Mucosa of rectum (tissue), 2 donors: ENCODE data around the gene HCST.
"Not testable (repeated sequence)": the region's sequence is repeated elsewhere in the genome, so short reads cannot be mapped to it uniquely, and the experiment has no call there.

Experiments used
- H3K27ac ChIP-seq, 2 donors: one replicate each; pipeline ENCODE4 v1.7.0; 2013; ENCODE audit warnings: inconsistent platforms in 2 of 2, low read depth in 2 of 2, low read length in 2 of 2
- H3K27me3 ChIP-seq, 2 donors: one replicate each; pipeline ENCODE4 v1.7.0; 2013; ENCODE audit warnings: low read length in 2 of 2; ENCODE audit not compliant: control insufficient read depth in 2 of 2, insufficient read depth in 2 of 2
- H3K36me3 ChIP-seq, 2 donors: one replicate each; pipeline ENCODE4 v1.7.0; 2013; ENCODE audit warnings: low read length in 2 of 2; ENCODE audit not compliant: control insufficient read depth in 2 of 2, insufficient read depth in 2 of 2
- H3K4me1 ChIP-seq, 2 donors: one replicate each; pipeline ENCODE4 v1.7.0; 2013; ENCODE audit warnings: low read length in 2 of 2, mild to moderate bottlenecking in 1 of 2; ENCODE audit not compliant: control insufficient read depth in 2 of 2, insufficient read depth in 2 of 2
- H3K4me3 ChIP-seq, 2 donors: one replicate each; pipeline ENCODE4 v1.7.0; 2013; ENCODE audit warnings: low read length in 2 of 2
- H3K9ac ChIP-seq, 2 donors: one replicate each; pipeline ENCODE4 v1.7.0; 2013; ENCODE audit warnings: low read length in 2 of 2, low read depth in 1 of 2, mild to moderate bottlenecking in 1 of 2
- H3K9me3 ChIP-seq, 2 donors: one replicate each; pipeline ENCODE4 v1.7.0; 2013; ENCODE audit warnings: low read length in 2 of 2; ENCODE audit not compliant: control insufficient read depth in 2 of 2
- donor health status: healthy.
- donor health status: Normal muscosa, but diverticular disease.

HCST gene

GRCh38 chr19:35890113-35890650 lies 12.1 kb upstream of the HCST start:
- Histone ChIP-seq H3K4me1 (no peaks in the 10 kb centered on the region), H3K4me3 (no peak overlapping the region), H3K36me3 (peaks cover 16 to 45% of the 10 kb centered on the region in 2 donors), H3K27ac (no peak overlapping the region), H3K27me3 (no peaks in the 10 kb centered on the region), H3K9ac (no peak overlapping the region), H3K9me3 (no peaks in the 10 kb centered on the region)

GRCh38 chr19:35891819-35892218 lies 10.5 kb upstream of the HCST start:
- peaks cover 23 to 58% of the 10 kb centered on the region in 2 donors for H3K36me3 ChIP-seq
- not testable (repeated sequence) for H3K27me3 ChIP-seq, H3K27ac ChIP-seq, H3K4me3 ChIP-seq, H3K9ac ChIP-seq, H3K9me3 ChIP-seq, H3K4me1 ChIP-seq

GRCh38 chr19:35894342-35894741 lies 8.0 kb upstream of the HCST start:
- Histone ChIP-seq H3K4me1 (peaks cover 7 to 8% of the 10 kb centered on the region in 2 donors), H3K27ac (no peak overlapping the region), H3K4me3 (no peak overlapping the region), H3K9me3 (no peaks in the 10 kb centered on the region), H3K27me3 (no peaks in the 10 kb centered on the region), H3K9ac (no peak overlapping the region), H3K36me3 (peaks cover 22 to 50% of the 10 kb centered on the region in 2 donors)

DNA sequence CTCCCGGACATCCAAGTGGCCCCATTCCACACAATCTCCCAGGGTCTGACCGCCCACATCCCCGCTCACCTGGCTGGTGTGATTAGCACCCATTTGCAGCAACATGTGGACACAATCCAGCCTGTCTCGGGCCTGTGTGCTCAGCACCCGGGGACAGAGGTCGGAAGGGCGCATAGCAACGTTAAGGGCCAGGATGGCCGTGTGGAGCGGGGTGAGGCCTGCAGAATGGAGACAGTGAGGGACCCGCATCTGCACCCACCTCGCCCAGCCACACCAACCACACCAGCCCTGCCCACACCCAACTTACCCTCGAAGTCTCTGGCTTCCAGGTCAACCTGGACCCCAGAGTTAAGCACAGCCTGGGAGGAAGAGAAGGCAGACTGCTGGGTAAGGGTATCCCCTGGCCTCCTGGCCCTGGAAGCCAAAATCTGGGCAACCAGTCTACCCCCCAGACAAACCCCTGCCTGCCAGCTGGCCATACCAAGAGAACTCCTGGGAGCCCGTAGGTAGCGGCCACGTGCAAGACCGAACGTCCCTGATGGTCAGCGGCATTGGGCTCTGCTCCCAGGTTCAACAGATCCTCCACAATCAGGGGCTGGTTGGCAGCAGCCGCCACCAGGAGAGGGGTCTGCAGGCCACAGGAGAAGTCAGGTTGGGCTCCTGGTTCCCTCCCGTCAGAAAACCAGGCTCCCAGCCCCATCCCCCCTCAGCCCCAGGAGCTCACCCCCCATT lies 6.3 kb upstream of the HCST start:
- Histone ChIP-seq H3K9ac (no peak overlapping the region), H3K4me3 (no peak overlapping the region), H3K4me1 (peaks cover 7 to 8% of the 10 kb centered on the region in 2 donors), H3K36me3 (peaks cover 10 to 33% of the 10 kb centered on the region in 2 donors), H3K27me3 (no peaks in the 10 kb centered on the region), H3K27ac (no peak overlapping the region), H3K9me3 (no peaks in the 10 kb centered on the region)

DNA sequence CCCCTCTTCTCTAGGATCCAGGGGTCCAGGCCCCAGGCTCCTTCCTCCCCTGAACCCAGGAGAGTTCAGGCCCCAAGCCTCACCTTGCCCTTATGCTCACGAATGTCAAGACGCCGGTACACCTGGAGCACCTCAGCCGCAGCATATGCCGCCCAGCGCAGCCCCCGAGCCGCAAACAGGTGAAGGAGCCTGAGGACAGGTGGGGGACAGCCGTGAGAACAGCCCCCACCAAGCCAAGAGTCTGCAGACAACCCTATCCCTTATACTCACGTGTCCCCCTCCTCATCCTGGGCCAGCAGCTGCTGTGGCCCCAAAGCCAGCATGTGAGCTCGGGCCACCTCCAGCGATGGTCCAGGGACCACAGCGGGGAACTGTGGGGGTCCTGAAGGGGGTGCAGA lies 5.7 kb upstream of the HCST start:
- Histone ChIP-seq H3K4me1 (peaks cover 8 to 11% of the 10 kb centered on the region in 2 donors), H3K9ac (no peak overlapping the region), H3K4me3 (no peak overlapping the region), H3K27ac (no peak overlapping the region), H3K9me3 (no peaks in the 10 kb centered on the region), H3K27me3 (no peaks in the 10 kb centered on the region), H3K36me3 (peaks cover 10 to 32% of the 10 kb centered on the region in 2 donors)

DNA sequence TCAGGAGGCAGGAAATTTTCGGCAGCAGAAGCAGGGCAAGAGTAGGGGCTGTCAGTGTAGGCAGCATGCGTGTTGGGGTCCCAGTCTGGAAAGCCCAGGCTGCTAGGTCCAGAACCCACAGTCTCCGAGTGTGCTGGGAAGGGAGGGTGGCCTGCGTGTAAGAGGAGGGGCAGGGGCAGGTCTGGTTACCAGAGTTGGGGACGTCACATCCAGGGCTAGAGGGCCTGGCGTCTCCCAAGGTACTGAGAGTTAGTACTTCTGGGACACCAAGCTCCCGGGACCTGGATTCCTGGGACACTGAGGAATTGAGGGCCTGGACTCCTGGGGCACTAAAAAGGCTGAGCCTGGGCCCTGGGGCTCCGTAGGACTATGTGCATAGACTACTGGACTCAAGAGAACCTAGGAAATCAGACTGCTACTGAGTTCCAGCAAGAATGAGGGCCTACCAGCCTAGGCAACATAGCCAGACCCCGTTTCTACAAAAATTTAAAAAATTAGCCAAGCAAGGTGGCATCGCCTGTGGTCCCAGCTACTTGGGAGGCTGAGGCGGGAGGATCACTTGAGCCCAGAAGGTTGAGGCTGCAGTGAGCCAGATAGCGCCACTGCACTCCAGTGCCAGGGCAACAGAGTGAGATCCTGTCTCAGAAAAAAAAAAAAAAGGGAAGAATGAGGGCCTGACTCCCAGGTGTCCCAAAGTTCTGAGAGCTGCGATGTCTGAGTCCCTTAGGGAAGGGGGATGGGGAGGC lies 4.5 kb upstream of the HCST start:
- peaks cover 8 to 12% of the 10 kb centered on the region in 2 donors for H3K4me1 ChIP-seq
- H3K27ac ChIP-seq = no peak overlapping the region
- peaks cover 10 to 32% of the 10 kb centered on the region in 2 donors for H3K36me3 ChIP-seq
- H3K9me3 ChIP-seq = no peaks in the 10 kb centered on the region
- H3K27me3 ChIP-seq = no peaks in the 10 kb centered on the region
- H3K4me3 ChIP-seq = peak overlapping the region; percentile 75 to 86
- H3K9ac ChIP-seq = peak overlapping the region; percentile 72 to 81

GRCh38 chr19:35898499-35898809 lies 3.9 kb upstream of the HCST start:
- H3K4me3 ChIP-seq = peak overlapping the region; percentile 75 to 86
- peak overlapping the region; percentile 79 to 88 for H3K27ac ChIP-seq
- H3K27me3 ChIP-seq = no peaks in the 10 kb centered on the region
- H3K9me3 ChIP-seq = no peaks in the 10 kb centered on the region
- H3K36me3 ChIP-seq = peaks cover 7 to 28% of the 10 kb centered on the region in 2 donors
- peaks cover 8 to 15% of the 10 kb centered on the region in 2 donors for H3K4me1 ChIP-seq
- H3K9ac ChIP-seq = peak overlapping the region; percentile 72 to 81

- Histone ChIP-seq H3K4me1 (peaks cover 8 to 15% of the 10 kb centered on the region in 2 donors), H3K27me3 (no peaks in the 10 kb centered on the region), H3K9ac (peak overlapping the region; percentile 79 to 81), H3K9me3 (no peaks in the 10 kb centered on the region), H3K4me3 (peak overlapping the region; percentile 75 to 86), H3K36me3 (peaks cover 7 to 22% of the 10 kb centered on the region in 2 donors), H3K27ac (peak overlapping the region; percentile 79 to 88)
These were observed 2.6 kb upstream of the HCST start for GRCh38 chr19:35899547-35900214.

DNA sequence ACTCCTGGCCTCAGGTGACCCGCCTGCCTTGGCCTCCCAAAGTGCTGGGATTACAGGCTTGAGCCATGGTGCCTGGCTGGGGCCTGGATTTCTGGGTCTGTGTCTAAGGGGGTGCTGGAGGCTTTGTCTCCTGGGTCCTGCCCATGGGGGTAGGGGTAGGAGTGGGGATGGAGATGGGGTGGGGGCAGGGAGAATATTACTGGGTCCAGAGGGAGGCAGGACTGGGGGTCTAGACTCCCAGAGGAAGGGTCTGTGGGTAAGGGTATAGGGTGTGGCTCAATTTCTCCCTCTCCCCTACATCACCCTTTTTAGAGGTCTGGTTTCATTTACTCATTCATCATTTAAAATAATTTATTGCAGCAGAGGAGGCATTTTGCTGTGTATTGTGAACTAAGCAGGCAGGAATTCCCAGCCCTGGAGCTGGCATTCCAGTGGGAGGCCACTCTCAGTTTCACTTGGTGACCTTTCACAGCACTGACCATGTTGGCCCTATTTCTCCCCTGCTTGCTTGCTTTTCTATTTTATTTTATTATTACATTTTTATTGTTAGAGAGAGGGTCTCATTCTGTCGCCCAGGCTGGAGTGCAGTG lies 1.2 kb upstream of the HCST start:
- peak overlapping the region in 1 of 2 donors; percentile 81 for H3K9ac ChIP-seq
- H3K27ac ChIP-seq = peak overlapping the region; percentile 12 to 85
- H3K36me3 ChIP-seq = peaks cover 2 to 13% of the 10 kb centered on the region in 2 donors
- H3K4me3 ChIP-seq = peak overlapping the region in 1 of 2 donors; percentile 86
- peaks cover 10 to 12% of the 10 kb centered on the region in 2 donors for H3K4me1 ChIP-seq
- H3K9me3 ChIP-seq = no peaks in the 10 kb centered on the region
- no peaks in the 10 kb centered on the region for H3K27me3 ChIP-seq
